HG02970 (cell line): ENCODE results near the gene IRF2BPL.

Experiments used
- ATAC-seq: cut with Tn5 transposase; IDR thresholded peaks from one replicate; pipeline ENCODE4 v1.9.1; 2021; ENCODE audit warnings: mild to moderate bottlenecking, moderate library complexity, moderate number of reproducible peaks; ENCODE audit not compliant: unreplicated experiment, low FRiP score

Gene IRF2BPL

DNA sequence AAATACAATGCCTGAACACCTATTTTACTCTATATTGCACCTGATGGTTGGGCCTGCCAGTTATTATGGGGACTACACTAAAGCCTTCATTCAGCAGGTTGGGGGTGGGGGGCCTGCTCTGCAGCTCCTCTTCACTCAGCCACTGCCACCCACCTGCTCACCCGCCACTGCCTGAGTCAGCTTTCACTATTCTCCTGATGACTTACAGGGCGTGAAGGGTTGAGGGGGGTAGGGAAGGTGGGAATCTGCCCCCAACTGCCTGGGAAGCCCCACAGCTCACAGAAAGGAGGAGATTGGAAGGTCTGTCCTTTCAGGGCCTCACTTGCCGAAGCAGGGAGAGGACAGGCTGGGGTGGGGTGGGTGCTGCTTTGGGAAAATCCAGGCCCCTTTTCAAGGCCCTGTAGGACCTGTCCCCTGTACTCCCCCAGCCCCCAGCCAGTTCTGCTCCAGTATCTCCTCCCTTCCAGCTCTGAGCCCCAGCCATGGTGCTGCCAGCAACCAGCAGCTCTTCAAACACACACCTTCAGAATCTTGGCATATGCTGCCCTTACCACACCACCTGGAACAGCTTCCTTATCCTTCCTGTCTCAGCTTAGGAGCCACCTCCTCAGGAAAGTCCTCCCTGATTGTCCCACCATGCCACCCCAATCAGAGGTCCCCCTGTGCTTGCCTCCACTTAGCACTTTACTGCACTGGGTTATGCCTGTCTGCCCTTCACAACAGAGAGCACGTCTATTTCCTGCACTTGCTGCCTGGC, 33.1 kb downstream of the IRF2BPL start:
- no peak for ATAC-seq

DNA sequence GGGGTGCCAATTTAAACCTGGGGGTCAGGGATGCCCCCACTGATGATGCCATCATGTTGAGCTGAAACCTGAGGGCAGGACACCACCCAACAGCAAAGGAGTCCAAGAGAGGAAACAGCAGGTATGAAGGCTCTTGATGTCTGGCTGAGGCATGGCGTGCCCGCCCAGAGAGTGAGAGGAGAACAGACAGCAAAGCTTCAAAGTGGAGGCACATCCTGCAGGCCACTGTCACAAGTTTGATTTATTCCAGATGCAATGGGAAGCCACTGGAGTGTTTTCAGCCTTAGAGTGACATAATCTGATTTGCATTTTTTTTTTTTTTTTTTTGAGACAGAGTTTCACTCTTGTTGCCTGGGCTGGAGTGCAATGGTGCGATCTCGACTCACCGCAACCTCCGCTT, 34.8 kb downstream of the IRF2BPL start:
- ATAC-seq, result no peak

DNA sequence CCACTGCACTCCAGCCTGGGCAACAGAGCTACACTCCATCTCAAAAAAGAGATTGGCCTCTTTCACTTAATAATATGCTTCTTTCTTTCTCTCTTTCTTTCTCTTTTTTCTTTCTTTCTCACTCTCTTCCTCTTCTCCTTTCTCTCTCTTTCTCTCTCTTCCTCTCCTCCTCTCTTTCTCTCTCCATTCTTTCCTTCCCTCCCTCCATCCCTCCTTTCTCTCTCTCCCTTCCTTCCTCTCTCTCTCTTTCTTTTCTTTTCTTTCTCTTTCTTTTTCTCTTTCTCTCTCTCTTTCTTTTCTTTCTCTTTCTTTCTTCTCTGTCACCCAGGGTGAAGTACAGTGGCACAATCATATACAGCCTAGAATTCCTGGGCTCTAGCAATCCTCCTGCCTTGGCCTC, 38.4 kb downstream of the IRF2BPL start:
- ATAC-seq, result no peak

DNA sequence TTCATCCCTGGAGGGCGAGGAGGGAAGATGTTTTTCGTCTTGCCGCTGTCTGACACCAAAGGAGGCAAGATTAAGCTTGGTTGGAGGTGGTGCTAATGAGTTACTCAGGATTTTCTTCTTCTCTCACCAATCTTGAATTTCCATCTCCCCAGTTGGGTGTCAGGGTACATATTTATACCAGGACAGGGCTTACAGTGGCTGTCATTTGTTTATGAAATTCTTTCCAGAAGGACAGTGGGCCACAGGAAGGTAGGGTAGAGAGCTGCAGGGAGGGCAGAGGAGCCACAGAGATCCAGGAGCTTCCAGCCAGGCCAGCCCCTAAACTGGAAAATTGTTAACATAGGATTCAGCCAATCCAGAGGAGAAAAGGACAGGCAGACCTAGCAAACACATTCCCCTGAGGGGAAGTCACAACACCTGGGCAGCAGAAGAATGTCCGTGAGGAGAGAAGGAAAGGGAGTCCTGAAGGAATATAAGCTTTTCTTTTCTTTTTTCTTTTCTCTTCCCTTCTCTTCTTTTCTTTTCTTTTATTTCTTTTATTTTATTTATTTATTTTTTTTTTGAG, 40.5 kb downstream of the IRF2BPL start:
- ATAC-seq, result no peak

DNA sequence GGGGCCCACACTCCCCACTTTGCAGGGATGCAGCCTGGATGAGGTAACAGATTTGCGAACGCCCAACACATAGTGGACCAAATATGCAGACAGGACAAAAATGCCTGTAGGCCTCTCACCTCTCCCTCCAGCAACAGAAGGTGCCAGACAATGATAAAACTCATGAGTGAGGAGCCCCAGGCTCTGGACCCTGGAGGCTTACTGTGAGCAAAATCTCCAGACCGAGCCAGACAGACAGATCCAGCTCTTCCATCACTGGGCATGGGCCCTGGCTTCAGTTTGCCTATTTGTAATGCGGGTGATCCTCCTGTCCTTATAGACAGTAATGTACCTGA, 42.3 kb downstream of the IRF2BPL start:
- no peak for ATAC-seq

DNA sequence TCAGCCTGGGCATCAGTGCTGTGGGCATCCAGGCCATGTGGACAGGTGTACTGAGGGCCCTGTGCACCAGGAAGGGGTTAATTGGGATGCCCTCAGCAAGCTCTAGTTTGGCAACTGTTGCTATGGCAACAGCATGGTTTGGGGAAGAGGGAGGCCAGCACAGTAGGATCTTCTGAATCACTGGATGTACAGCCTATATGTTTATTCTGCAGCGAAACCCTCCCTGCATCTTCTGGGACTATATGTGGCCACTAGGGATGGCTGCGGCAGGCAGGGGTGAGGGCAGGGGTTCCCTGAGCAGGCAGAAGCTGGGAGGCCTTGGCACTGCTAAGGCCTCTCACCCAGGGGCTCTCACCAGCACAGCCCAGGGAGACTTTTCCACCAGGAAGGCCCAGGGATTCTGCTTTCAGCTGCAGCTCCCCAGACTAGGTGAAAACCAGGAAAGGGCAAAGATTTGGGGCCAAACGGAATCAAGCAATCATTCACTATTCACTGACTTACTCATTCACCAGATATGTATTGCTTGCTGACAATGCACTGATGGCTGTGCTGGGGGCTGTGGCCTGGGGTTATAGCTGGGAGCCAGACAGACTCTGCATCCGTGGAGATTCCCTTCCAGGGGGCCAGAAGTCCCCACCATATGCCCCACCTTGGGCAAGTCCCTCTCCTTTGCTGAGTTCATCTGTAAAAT, 42.8 kb downstream of the IRF2BPL start:
- ATAC-seq, result no peak

DNA sequence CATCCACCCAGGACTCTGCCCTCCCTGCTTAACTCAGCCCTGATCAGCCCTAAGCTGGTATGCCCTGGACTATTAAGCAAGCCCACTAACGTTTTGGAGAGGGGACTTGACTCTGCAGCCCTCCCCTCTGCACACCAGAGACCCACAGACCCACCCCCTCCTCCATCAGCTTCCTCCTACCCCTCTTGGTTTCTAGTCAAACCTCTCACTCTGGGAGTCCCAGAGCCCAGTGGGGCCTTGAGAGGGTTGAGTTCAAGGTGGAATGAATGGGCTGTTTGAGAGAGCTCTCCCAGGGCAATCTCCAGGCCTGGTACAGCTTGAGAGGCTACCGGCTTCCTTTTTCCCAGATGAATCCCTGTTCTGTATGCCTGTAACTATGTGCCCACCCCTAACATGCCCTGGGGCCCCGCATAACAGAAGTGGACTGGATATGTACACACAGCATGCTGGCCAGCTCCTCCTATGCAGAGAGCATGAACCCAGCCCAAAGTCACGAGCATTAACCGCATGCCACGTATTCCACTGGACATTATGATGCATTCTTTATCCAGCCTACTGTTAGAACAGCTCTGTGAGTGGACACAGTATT, 43.6 kb downstream of the IRF2BPL start:
- no peak for ATAC-seq

DNA sequence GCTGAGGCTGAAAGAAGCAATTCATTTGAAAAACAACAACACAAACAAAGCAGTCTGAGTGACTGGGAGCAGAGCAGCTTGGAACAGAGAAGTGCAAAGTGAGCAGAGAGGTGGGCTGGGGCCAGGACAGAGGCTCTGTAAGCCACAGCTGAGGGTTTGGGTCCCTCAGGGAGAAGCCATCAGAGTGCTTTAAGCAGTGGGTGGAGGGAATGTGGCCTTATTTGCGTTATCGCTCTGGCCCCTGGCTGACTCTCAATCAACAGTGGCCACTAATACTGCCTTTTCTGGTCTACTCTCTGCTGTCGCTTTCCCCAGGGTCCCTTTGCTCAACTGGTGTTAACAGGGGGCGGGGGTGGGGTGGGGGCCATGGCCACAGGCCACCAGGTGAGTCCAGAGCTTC, 44.2 kb downstream of the IRF2BPL start:
- no peak for ATAC-seq

DNA sequence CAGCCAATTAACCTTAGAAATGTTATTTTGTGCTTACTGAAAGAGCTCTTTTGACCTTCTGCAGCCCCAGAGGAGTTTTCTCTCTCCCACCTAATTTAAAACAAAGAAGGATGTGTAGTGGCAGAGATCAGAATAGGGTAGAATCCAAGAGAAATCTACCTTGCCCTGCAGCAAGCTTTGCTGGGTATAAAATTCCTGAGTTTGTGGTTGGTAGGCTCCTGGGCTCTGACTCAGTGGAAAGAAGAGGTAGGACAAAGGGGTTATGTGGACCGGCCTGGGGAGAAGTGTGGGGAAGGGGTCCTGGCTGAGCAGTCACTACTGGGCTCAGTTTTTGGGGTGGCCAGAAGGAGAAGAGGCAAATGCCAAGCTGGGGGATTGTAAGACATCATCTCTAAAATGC, 46.8 kb downstream of the IRF2BPL start:
- ATAC-seq, result no peak

DNA sequence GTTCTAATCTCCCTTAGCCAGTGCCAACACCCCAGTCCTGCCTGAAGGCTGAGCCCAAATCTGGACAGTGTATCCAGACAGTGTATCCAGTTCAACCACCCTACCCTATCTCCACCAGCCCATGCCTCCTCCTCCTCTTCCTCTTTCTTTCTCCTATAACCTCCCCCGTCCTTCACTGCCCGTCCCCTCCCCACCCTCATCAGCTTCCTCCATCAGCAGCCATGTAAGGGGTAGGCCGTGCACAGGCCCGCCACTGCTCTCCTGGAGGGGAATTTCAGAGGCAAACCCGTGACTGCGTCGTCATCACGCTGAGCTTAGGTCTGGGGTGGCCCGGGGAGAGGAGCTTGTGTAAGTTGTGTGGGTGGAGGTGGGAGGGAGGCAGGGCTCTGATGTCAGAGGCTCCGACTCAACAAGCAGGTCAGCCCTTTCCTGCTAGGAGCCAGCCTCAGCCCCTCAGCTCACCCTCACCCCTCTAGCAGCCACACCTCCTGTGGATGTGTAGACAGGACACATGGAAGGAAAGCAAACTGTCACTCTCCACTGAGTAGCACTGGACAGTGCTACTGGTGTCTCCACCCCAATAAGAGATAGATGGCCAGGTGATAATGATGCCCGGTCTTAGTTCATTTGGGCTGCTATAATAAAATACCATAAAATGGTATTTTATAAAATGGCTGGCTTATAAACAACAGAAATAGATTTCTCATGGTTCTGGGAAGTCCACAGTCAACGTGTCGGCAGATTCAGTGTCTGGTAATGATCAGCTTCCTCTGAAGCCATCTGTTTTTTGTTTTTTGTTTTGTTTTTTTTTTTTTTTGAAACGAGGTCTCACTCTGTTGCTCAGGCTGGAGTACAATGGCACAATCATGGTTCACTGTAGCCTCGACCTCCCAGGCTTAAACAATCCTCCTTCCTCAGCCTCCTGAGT, 50.5 kb downstream of the IRF2BPL start:
- peak; percentile 78 for ATAC-seq

DNA sequence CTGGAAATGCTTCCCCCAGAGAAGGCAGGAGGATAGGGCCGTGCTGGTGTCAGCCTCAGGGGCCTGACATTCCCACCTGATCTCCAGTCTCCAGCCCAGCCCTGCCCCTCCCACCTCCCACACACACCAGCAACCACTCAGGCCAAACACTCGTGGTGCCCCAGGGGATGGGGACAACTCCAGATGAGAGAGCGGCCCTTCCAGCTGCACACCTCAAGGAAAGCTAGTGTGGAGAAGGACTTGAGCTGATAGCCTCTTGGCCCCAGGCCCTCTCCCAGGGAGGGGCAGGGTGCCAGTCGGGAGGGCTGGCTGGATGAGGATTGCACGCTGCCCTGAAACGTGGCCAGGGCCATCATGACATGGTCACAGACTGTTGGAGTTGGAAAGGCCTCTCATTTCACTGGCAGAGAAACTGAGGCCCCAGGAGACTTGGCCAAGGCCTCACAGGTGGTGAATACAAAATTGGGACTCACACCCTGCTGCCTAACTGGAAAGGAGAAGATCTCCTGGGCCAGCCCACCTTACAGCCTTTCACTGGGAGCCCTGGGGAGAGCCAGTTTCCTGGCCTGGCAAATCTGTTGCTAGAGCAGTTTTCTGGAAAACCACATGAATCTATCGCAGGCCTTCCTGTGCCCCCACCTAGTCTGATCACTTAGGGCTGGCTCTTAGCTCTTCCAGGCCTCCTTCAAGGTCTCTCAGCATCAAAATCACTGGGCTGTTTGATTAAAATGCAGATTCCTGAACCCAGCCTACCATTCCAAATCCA, 52.1 kb downstream of the IRF2BPL start:
- ATAC-seq, result no peak

DNA sequence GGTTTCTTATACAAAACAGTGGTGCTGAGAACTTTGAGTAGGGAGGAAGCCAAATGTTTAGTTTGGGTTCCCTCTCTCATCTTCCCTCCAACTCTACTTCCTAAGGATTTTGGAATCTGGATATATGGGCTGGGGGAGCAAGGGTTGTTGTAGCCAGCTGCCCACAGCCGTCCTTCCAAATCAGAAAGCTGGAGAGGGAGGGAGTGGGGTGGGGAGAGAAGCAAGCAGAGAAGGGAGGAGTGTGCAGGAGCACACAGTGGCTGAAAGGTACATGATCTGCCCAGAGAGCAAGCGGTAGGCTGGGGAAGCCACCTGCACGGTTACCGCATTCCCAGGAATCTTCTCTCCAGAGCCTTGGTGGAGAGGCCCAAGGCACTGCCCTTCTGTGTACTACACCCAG, 52.7 kb downstream of the IRF2BPL start:
- ATAC-seq, result no peak

DNA sequence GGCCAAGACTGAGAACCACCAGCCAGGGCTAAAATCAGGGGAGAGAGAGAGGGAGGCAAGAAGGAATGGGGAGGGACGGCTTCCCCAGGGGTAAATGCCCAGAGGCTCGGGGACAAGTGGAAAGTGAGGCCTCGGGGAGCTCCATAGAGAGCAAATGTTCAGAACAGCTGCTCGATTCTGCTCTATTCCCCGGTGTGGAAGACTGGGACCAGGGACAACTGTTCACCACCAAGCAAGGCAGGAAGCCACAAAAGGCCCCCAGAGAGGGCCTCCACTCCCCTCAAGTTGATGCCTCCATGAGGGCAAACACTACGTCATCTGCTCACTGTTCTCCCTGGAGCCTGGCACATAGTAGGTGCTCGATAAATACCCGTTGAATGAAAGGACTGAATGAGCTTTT, 53.5 kb downstream of the IRF2BPL start:
- no peak for ATAC-seq
